Stimulated activated CD4-positive, alpha-beta T cell treated with anti-CD3 and anti-CD28 coated beads, Interleukin-1b, Interleukin-23, amount 100 ng/mL, for 48 hours (primary cell): ENCODE results near the gene TNFRSF11A.

ENCODE experiments used
- DNase-seq: peaks from one replicate; pipeline ENCODE4 v3.0.0-alpha.2; 2020

The TNFRSF11A gene

DNA sequence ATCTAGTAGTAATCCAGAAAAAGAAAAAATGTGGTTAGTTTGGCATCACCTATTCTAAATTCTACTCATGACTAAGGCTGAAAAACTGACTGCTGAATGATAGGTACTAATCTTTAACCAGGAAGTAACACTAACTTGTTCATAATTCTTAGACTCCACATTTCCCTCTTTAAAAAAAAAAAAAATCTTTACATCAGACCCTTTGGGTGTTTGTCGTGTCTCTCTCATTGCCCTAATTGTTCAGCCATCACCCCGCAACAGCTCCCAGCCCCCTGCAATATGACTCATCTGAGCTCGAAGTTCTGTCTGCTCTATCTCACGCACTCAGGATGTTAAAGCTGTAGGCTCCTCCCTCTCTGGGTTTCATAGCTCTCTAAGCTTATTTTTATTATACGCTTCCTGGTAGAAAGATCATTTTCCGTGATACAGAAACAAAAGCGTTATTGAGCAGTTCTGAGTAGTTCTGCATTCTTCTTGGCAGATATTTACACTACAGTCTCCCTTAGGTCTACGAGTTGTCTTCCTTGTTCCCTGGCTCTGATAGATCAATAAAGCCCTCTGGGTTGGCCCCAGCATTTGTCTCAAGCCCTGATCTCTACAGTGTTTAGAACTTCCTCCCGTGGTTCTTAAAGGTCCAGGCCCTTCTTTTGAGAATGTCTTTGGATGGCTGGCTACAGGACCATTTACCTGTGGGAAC is 95.6 kb downstream of the TNFRSF11A start:
- DNase-seq = peak; percentile 82

DNA sequence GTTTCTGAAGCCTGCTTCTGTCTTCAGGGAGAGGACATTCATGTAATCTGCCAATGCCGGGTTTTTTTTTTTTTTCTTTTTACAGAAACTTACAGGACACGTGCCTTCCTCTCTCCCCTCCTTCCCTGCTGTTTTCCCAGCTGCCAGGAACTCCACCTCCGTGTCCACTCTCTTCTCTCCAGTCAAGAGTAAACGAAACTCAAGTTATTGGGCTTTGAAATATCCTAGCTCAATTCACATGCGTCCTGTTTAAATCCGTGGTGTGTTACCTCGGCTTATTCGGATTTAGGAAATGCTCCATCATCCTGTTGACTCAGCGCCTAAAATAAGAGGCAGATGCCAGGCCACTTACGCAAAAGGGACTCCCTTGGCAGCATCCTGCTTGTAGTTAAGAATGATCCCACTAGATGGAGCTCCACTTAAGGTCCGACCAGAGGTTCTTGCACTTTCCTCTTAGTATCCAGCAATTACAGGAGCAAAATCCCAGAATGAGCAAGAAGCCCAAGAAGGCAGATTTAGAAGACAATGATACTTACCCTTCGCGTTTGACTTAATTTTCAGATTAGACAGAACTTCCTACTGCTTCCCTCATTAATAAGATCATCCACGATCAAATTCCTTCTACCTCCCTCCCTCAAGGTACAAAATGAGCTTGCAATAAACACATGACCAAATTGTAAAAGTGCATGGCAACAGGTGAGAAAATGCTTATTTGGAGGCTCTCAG is 100.5 kb downstream of the TNFRSF11A start:
- peak; percentile 71 for DNase-seq

DNA sequence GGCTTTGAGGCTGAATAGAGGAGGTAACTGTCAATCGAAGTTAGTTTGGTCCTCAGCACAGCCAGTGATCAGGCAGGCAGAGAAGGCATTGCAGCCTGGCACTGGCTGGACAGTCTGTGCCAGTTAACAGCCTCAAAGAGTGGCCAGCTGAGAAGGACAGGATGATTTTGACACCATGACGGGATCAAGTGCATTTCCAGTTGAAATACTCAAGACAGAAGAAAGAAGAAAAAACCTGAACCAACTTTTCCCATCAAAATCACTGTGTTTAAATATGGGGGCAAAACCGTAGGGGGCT is 101.0 kb downstream of the TNFRSF11A start:
- DNase-seq = no peak

DNA sequence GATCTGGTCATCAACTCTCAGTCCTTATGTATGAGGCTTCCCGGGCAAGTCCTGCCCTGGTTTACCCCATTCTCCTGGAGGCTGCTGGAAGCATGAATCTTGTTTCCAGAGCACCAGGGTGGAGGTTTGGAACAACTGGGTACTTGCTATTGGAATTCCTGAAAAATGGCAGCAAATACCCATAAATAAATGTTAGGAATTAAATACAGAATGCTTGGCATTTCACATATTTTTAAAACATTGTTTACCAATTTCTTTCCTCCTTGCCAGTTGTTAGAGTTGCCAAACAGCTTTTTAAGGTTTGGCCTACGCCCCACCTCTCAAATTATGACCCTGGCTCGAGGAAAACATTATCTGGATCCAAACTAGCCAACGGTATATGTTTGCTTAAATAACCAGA is 107.1 kb downstream of the TNFRSF11A start:
- no peak for DNase-seq

DNA sequence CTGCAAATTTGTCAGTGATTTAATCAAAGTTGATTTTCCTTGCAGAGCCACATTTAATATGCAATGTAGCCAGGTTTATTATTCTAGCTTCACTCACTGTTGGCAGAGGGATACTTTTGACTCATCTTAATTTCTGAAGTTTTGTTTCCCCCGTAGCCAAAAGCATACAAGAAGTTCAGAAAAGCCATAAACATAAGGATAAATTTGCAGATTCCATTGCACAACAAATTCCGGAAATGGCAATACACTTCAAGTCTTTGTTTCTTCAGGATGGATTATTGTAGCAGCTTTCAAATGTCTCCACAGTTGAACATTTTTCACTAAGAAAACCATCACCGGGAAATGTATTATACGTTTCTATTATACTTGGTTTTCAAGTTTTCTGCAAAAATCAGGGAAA is 109.7 kb downstream of the TNFRSF11A start:
- DNase-seq = no peak

DNA sequence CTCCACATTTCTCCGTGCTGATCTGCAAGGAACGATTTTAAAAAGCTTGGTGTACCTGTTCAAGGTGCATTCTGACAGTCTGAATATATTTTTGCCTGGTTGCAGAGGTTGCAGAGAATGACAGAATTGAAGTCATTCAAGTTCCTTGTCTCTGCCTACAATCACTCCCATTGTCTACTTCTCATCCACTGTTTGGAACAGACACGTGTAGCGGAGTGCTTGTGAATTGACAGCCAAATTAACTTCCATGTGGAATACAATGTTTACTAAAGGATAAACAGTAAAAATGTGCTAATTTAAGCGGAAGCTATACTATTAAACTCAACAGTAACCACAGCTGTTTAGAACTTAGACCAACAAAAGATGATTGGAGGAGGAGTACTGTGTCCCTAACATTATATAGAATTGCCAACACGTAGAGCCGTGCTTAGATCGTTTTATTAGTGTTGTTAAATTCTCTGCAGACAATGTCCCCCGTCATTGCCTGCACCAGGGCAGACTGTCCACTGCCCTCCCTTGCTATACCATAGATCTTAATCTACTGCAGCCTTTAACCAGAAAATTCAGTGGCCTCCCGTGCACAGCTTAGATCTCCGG is 110.4 kb downstream of the TNFRSF11A start:
- no peak for DNase-seq

DNA sequence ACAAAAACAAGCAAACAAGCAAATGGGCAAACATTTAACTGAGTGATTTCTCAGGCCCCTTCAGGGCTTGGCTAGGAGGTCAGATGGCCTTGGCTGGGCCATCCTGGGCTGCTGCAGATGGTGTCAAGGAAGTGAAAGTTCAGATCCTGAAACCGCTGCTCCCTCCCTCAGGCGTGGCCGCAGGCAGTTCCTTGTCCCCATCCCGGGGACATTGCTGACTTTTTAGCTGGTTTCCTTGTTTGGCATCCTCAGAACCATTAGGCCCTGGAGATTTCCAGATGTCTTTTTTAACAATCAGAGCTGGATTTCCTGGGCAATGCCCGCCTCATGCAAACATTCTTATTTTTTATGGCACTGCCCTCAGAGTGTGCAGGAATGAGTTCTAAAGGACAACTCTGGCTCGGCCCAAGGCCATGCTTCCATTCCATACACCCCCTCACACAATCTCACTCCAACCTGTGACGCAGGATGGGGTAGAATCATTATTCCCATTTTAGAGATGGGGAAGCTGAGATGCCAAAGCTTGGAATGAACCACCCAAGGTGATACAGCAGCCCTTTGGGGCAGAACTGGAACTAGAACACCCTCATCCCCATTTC is 111.6 kb downstream of the TNFRSF11A start:
- DNase-seq = no peak

DNA sequence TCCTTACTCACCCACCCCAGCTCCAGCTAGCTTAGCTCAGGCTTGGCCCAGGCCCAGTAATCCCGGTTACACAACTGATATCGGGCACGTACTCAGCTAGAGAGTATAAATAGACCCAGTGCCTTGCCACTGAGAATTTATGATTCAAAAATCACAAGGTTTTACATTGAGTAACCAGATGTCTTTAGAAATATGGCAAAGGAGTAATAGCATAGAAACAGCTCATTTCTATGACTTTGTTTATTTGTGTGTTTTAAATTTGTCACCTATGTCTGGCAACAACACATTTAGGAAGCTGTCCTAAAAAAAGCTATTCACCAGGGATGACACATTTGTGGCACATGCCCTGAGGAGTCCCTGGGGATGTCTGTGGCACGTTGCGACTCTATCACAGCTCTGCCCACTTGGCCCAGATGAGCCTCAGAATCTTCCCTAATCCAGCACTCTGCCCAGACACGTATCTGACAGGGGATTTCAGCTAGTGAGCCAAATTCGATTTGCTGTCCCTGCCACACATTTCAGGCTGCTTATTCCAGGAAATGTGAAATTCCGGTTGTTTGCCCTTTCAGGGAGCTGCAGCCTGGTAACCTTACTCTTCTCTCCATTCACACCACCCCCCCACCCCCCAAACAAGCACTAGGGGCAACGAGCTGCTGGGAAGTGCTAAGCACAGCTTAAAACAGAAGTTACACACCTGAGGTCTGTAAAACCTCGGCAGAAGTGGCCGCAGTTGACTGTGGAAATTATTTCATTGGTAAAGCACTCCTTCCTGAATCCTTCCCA is 112.3 kb downstream of the TNFRSF11A start:
- DNase-seq = no peak

DNA sequence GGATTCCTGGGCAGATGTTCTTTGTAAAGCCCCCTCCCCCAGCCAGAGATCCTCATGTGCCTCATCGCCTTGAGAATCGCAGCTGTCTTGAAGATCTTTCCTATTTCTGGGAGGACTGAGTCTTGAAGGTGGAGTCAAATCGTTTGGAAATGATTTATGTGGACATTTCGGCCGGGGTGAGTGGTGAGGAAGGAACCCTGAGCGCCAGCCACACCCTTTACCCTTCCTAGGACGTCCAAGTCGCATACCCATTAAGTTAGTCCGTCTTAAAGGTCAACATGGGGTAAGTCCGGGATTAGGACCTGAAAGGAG is 112.9 kb downstream of the TNFRSF11A start:
- no peak for DNase-seq

DNA sequence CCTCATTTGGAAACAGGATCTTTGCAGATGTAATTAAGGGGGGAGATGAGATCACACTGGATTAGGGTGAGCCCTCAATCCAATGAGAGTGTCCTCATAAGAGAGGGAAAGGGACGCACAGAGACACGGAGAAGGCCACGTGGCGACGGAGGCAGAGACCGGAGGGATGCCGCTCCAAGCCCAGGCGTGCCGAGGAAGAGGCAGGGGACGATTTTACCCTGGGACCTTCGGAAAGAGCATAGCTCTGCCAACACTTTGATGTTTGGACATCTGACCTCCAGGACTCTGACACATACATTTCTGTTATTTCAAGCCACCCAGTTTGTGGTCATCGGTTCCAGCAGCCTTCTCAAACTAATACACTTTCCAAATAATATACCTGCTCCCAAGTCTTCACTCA is 113.3 kb downstream of the TNFRSF11A start:
- no peak for DNase-seq

DNA sequence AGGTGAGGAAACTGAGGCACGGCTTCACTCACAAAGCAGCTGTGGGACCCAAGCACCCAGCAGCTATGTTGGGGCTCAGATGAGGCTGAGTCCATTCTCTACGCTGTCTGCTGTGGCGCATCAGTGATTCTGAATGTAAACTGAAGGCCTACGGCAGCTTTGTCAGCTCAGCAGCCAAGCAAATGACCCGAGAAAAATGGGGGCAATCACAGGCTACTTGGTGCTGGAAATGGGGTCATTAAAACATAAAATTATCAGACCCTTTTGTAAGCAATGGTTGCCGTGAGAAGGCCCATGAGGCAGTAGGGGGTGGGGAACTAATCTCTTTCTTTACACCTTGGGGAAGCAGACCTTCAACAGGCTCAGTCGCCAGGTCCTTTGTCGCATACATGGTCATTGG is 113.8 kb downstream of the TNFRSF11A start:
- DNase-seq = no peak
